Measurements from ENCODE around the gene SBK3. TPM values are rescaled to one million over a fixed set of nuclear protein-coding genes. Genes with fewer than 3 reads are reported as not detected.

SBK3 gene
- total and polyA plus RNA-seq, 2 donors (not counting 1 experiment from before 2014, with no cell fraction given), result not detected

DNA sequence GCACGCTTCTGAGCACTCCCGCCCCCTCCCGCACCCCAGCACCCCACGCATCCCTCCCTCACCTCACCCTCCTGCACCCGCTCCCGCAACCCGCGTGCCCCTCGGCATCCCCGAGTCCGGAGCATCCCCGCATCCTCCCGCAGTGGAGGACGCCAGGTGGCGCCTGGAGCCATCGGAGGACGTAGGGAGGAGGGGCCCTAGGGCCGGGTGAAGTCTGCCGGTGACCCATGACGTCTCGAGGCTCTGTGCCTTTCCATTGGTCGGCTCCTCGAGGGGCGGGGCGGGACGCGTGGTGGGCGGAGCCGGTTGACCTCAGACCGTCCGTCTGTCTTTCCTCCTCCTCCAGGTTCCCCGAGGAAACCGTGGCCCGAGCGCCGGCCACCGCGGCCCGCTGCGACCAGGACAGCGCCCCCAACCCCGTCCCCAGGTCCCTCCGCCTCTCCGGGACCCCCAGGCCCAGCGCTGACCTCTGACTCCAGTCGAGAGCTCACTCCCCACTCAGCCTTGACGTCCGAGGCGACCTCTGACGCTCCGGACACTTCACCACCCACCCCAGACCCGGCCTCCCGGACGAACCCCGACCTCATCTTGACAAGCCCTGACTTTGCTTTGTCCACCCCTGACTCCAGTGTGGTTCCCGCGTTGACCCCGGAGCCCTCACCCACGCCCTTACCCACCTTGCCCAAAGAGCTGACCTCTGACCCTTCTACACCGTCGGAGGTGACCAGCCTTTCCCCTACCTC lies 28.3 kb downstream of the SBK3 start:
- ChIA-PET POLR2A (interaction anchor here (0.7 to 1.5 kb wide), 3 partner anchors 82 to 107 kb away, joined by 3 to 4 read pairs (median 3); partner anchors contain the start of genes FIZ1 and ZNF784), CTCF (interaction anchor here (0.6 to 7.4 kb wide), 12 partner anchors 9 to 1415 kb away, joined by 3 to 132 read pairs (median 4); partner anchors contain the start of genes FIZ1, ZNF784 and ZNF865)
- intact Hi-C loops (cut with micrococcal nuclease), result loop anchor here (1.0 kb wide), 3 partner anchors 13 to 114 kb away; partner anchors contain the start of gene ZNF784
- no peaks in the 10 kb centered on the region for H4K20me1 ChIP-seq (ENCODE audit: control insufficient read depth, insufficient read depth, low read length, poor library complexity, severe bottlenecking)
- H3K9ac ChIP-seq (ENCODE audit: low read length), result peak overlapping the region; percentile 69
- Mint-ChIP-seq H3K27me3 (peaks cover 8% of the 10 kb centered on the region), H3K4me1 (peaks cover 9% of the 10 kb centered on the region), H3K27ac (peak overlapping the region; percentile 84), H3K4me3 (peak overlapping the region; percentile 88), H3K9me3 (ENCODE audit: insufficient read depth) (no peaks in the 10 kb centered on the region)
- H3K27me3 ChIP-seq (replicated peaks in 1 of 4; ENCODE audit: control extremely low read depth in 1 of 4, control insufficient read depth in 3 of 4, insufficient read depth in 4 of 4, low read length in 3 of 4), result peaks cover 0 to 8% (median 0%) of the 10 kb centered on the region in 4 experiments
- WGBS (ENCODE audit: insufficient coverage), result 9% methylated on average over 61 of the region's 61 CpGs
- H3K27ac ChIP-seq (ENCODE audit: low read length in 2 of 2), result peak overlapping the region; percentile 91 to 93
- TF ChIP-seq EZH2 (IDR thresholded peaks at IDR 0.05; ENCODE audit: borderline replicate concordance, insufficient read depth, low read depth, low read length, poor library complexity, severe bottlenecking), result no peak
- TF ChIP-seq, protein P1, sequence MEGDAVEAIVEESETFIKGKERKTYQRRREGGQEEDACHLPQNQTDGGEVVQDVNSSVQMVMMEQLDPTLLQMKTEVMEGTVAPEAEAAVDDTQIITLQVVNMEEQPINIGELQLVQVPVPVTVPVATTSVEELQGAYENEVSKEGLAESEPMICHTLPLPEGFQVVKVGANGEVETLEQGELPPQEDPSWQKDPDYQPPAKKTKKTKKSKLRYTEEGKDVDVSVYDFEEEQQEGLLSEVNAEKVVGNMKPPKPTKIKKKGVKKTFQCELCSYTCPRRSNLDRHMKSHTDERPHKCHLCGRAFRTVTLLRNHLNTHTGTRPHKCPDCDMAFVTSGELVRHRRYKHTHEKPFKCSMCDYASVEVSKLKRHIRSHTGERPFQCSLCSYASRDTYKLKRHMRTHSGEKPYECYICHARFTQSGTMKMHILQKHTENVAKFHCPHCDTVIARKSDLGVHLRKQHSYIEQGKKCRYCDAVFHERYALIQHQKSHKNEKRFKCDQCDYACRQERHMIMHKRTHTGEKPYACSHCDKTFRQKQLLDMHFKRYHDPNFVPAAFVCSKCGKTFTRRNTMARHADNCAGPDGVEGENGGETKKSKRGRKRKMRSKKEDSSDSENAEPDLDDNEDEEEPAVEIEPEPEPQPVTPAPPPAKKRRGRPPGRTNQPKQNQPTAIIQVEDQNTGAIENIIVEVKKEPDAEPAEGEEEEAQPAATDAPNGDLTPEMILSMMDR (IDR thresholded peaks at IDR 0.05), result peak; percentile 81
- no peaks in the 10 kb centered on the region for H3K36me3 ChIP-seq (replicated peaks in 1 of 2; ENCODE audit: control extremely low read depth in 1 of 2, control insufficient read depth in 1 of 2, extremely low read depth in 1 of 2, insufficient read depth in 2 of 2, low read length in 1 of 2)
- ATAC-seq (ENCODE audit: low read depth) (peak; percentile 100), DNase-seq (peak; percentile 94)
- H3K9me3 ChIP-seq (ENCODE audit: control extremely low read depth in 1 of 3, control insufficient read depth in 2 of 3, insufficient read depth in 1 of 3, low read length in 2 of 3), result peaks cover 0 to 4% (median 0%) of the 10 kb centered on the region in 3 donors
- H3K4me2 ChIP-seq (replicated peaks; ENCODE audit: low read depth, low read length, poor library complexity, severe bottlenecking), result peak overlapping the region; percentile 86
- H3K4me1 ChIP-seq (ENCODE audit: control insufficient read depth in 2 of 2, insufficient read depth in 2 of 2, low read length in 2 of 2), result peaks cover 4 to 11% of the 10 kb centered on the region in 2 donors
- peak overlapping the region in 4 of 5 experiments; percentile 53 to 60 (median 58) for H3K4me3 ChIP-seq (ENCODE audit: control extremely low read depth in 1 of 5, extremely low read depth in 1 of 5, insufficient read depth in 1 of 5, low read depth in 2 of 5, low read length in 4 of 5)
- H3K79me2 ChIP-seq (ENCODE audit: control insufficient read depth, insufficient read depth, low read length), result no peaks in the 10 kb centered on the region
- peak overlapping the region; percentile 63 for H2AFZ ChIP-seq (ENCODE audit: insufficient read depth, low read depth, low read length, poor library complexity, severe bottlenecking)

DNA sequence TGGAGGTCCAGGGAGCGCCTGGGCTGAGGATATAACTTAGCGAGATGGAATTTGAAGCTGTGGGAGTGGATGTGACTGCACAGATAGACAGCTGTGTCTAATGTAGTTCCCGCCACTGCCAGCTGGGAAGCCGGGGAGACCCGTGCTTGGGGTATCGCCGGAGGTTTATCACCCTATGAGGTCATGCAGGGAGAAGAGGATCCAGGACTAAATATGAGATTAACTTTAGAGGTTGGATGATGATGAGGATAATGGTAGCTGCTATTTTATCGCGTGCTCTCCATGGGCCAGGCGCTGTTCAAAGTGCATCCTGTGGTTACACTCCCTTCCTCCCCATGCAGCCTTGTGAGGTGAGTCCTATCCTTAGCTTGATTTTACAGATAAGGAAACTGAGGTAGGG lies 37.2 kb downstream of the SBK3 start:
- Histone ChIP-seq H3K27ac (ENCODE audit: low read length in 2 of 2) (no peak overlapping the region), H3K27me3 (replicated peaks in 1 of 4; ENCODE audit: control extremely low read depth in 1 of 4, control insufficient read depth in 3 of 4, insufficient read depth in 4 of 4, low read length in 3 of 4) (peaks cover 0 to 5% (median 0%) of the 10 kb centered on the region in 4 experiments), H3K4me2 (replicated peaks; ENCODE audit: low read depth, low read length, poor library complexity, severe bottlenecking) (no peak overlapping the region), H3K9me3 (ENCODE audit: control extremely low read depth in 1 of 3, control insufficient read depth in 2 of 3, insufficient read depth in 1 of 3, low read length in 2 of 3) (no peaks in the 10 kb centered on the region), H3K9ac (ENCODE audit: low read length) (no peak overlapping the region), H3K79me2 (ENCODE audit: control insufficient read depth, insufficient read depth, low read length) (peaks cover 5% of the 10 kb centered on the region), H3K4me3 (ENCODE audit: control extremely low read depth in 1 of 5, extremely low read depth in 1 of 5, insufficient read depth in 1 of 5, low read depth in 2 of 5, low read length in 4 of 5) (no peak overlapping the region), H4K20me1 (ENCODE audit: control insufficient read depth, insufficient read depth, low read length, poor library complexity, severe bottlenecking) (no peaks in the 10 kb centered on the region), H3K36me3 (replicated peaks in 1 of 2; ENCODE audit: control extremely low read depth in 1 of 2, control insufficient read depth in 1 of 2, extremely low read depth in 1 of 2, insufficient read depth in 2 of 2, low read length in 1 of 2) (no peaks in the 10 kb centered on the region), H2AFZ (ENCODE audit: insufficient read depth, low read depth, low read length, poor library complexity, severe bottlenecking) (no peak overlapping the region), H3K4me1 (ENCODE audit: control insufficient read depth in 2 of 2, insufficient read depth in 2 of 2, low read length in 2 of 2) (peaks cover 4 to 14% of the 10 kb centered on the region in 2 donors)
- no peaks in the 10 kb centered on the region for H3K9me3 Mint-ChIP-seq (ENCODE audit: insufficient read depth)
- no peak overlapping the region for H3K4me3 Mint-ChIP-seq
- 81% methylated on average over 7 of the region's 10 CpGs for WGBS (ENCODE audit: insufficient coverage)
- no peak for DNase-seq
- no peak overlapping the region for H3K27ac Mint-ChIP-seq
- intact Hi-C loops (cut with micrococcal nuclease), result no loop called here
- ATAC-seq (ENCODE audit: low read depth), result no peak
- ChIA-PET CTCF (interaction anchor here (0.8 to 1.8 kb wide), 4 partner anchors 9 to 367 kb away, joined by 3 to 9 read pairs (median 4); no protein-coding TSS in a partner anchor), POLR2A (no interaction called here)
- TF ChIP-seq, protein P1 (IDR thresholded peaks at IDR 0.05), result no peak
- H3K4me1 Mint-ChIP-seq, result peaks cover 11% of the 10 kb centered on the region
- peaks cover 10% of the 10 kb centered on the region for H3K27me3 Mint-ChIP-seq

Measured in B cell (primary cell).